T-cell (primary cell): ENCODE results near the gene FERMT1. TPM values are rescaled to one million over a fixed set of nuclear protein-coding genes. Genes with fewer than 3 reads are reported as not detected.

Experiments used
- ATAC-seq, 4 experiments: fragments of 200-7000 bp in 3 of 4; fragments of 150-1000 bp in 1 of 4; cut with Tn5 transposase; replicated peaks in 1 of 4; 1 replicate in 3 of 4; 2 replicates in 1 of 4; pipeline ENCODE4 v1.10.0; 2021; ENCODE audit warnings: moderate library complexity in 3 of 4, mild to moderate bottlenecking in 2 of 4, moderate number of reproducible peaks in 1 of 4
- CTCF ChIA-PET, 2 donors: fragments of 300-600 bp; sonication (Branson Sonifier 250); formaldehyde crosslinking; loops; one replicate each; lab custom pipeline; 2022; ENCODE audit warnings: antibody characterized with exemption in 2 of 2; lab: Charles Lee
- POLR2A ChIA-PET, 2 donors: fragments of 300-600 bp; sonication (Branson Sonifier 250); formaldehyde crosslinking; loops; one replicate each; lab custom pipeline; 2022; ENCODE audit warnings: antibody characterized with exemption in 2 of 2; lab: Charles Lee
- DNase-seq, 35 experiments: peaks; one replicate each; pipeline versions ENCODE4 v3.0.0 to v3.0.0-alpha.2; 2013 to 2023
- H3K27ac ChIP-seq: one replicate; pipeline ENCODE4 v1.5.1; 2013; ENCODE audit warnings: low read length
- H3K27me3 ChIP-seq, 2 experiments: replicated peaks in 1 of 2; 1 replicate in 1 of 2; 2 replicates in 1 of 2; pipeline versions ENCODE4 v1.6.1 to v1.7.0; 2013; ENCODE audit warnings: low read length in 1 of 2, mixed read lengths in 1 of 2; ENCODE audit not compliant: control insufficient read depth in 2 of 2, insufficient read depth in 2 of 2; ENCODE audit errors: extremely low read depth in 1 of 2
- H3K36me3 ChIP-seq, 2 donors: 1 replicate in 1 of 2; 2 replicates in 1 of 2; pipeline versions ENCODE4 v1.6.1 to v1.7.0; 2013; ENCODE audit warnings: low read length in 1 of 2; ENCODE audit not compliant: control insufficient read depth in 2 of 2, insufficient read depth in 1 of 2; ENCODE audit errors: extremely low read depth in 1 of 2
- H3K4me1 ChIP-seq, 2 experiments: 1 replicate in 1 of 2; 2 replicates in 1 of 2; pipeline versions ENCODE4 v1.6.1 to v1.7.0; 2013; ENCODE audit warnings: low read length in 2 of 2, mixed read lengths in 1 of 2; ENCODE audit not compliant: insufficient read depth in 2 of 2, control insufficient read depth in 1 of 2; ENCODE audit errors: extremely low read depth in 1 of 2
- H3K4me3 ChIP-seq, 2 donors: 1 replicate in 1 of 2; 2 replicates in 1 of 2; pipeline versions ENCODE4 v1.5.1 to v1.7.0; 2013; ENCODE audit warnings: mild to moderate bottlenecking in 2 of 2, low read length in 1 of 2, moderate library complexity in 1 of 2; ENCODE audit not compliant: control insufficient read depth in 1 of 2; ENCODE audit errors: extremely low read depth in 1 of 2
- H3K9me3 ChIP-seq: 2 replicates; pipeline ENCODE4 v1.7.0; 2013
- H3K27ac Mint-ChIP-seq, 2 donors: one replicate each; pipeline ENCODE4 v1.8.0; 2020 to 2021; ENCODE audit warnings: mild to moderate bottlenecking in 2 of 2, mixed read lengths in 2 of 2
- H3K27me3 Mint-ChIP-seq, 2 donors: one replicate each; pipeline ENCODE4 v1.8.0; 2021 to 2022; ENCODE audit warnings: mixed read lengths in 2 of 2
- H3K36me3 Mint-ChIP-seq: one replicate; pipeline ENCODE4 v1.8.0; 2021; ENCODE audit warnings: mixed read lengths
- H3K4me1 Mint-ChIP-seq, 3 donors: one replicate each; pipeline ENCODE4 v1.8.0; 2020 to 2022; ENCODE audit warnings: mixed read lengths in 3 of 3, mild to moderate bottlenecking in 1 of 3
- H3K4me3 Mint-ChIP-seq, 3 donors: one replicate each; pipeline ENCODE4 v1.8.0; 2020 to 2022; ENCODE audit warnings: mild to moderate bottlenecking in 3 of 3, mixed read lengths in 3 of 3, moderate library complexity in 3 of 3
- H3K9me3 Mint-ChIP-seq, 3 donors: one replicate each; pipeline ENCODE4 v1.8.0; 2020 to 2022; ENCODE audit warnings: mixed read lengths in 3 of 3
- WGBS: methylation state at CpG from one replicate; pipeline ENCODE4 v1.1.5; 2013; ENCODE audit warnings: missing lambda C conversion rate; ENCODE audit not compliant: insufficient coverage; 5-methylcytosine and 5-hydroxymethylcytosine counted together
- total RNA-seq, 35 experiments: library from RNA in 6 of 35; stranded (reverse) in 6 of 35; fragments of 120-200 nt in 1 of 35; gene quantifications; one replicate each; pipeline versions ENCODE4 v1.2.1 to v1.2.4 and lab custom pipeline; 2013 to 2026

The FERMT1 gene
- total RNA-seq, 5 donors from 2014 or later (not counting 1 experiment from before 2014, with no cell fraction given), result 0.20 to 0.22 TPM; not detected in 3

DNA sequence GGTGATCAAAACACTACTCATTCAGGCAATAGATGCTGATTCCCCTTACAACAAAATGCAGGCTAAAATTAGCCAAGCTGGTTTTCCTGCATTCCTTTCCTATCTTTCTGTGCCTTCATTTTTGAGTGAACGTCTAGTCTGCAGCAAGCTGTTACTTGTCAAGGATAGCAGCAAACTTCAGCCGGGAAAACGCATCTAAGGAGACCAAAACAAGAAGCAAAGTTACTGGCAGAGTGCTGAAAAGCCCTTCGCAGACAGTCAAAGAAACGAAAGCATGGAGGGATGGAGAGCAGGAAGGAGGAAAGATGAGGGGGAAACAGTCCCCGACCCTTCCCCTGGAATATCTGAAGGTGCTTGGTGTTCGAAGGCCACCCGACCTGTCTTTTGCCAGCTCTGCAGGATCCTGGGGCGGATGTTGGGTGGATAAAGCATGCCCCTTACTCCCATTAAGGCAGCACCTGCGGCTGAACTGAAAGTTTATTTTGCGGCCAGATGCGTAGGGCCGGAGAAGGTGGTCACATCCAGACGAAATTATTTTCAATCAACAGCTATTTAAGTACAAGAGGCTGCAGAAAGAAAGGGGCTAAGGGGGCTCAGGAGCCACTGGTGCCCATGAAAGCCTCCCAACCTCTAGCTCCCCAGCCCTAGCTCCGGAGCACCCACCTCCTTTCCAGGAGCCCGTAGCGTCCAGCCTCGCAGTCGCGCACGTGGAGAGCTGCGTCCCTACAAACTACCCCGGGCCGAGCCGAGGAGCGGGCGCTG is 538 bp downstream of the FERMT1 start:
- no peak for ATAC-seq
- Histone ChIP-seq H3K27me3 (peaks cover 13 to 24% of the 10 kb centered on the region in 2 experiments), H3K9me3 (no peaks in the 10 kb centered on the region), H3K4me1 (peaks cover 0 to 12% of the 10 kb centered on the region in 2 experiments), H3K4me3 (peak overlapping the region in 1 of 2 donors; percentile 47), H3K36me3 (no peaks in the 10 kb centered on the region), H3K27ac (no peak overlapping the region)
- Mint-ChIP-seq H3K36me3 (no peaks in the 10 kb centered on the region), H3K27ac (no peak overlapping the region), H3K4me1 (peaks cover 11 to 13% (median 11%) of the 10 kb centered on the region in 3 donors), H3K27me3 (peaks cover 33 to 49% of the 10 kb centered on the region in 2 donors), H3K9me3 (no peaks in the 10 kb centered on the region), H3K4me3 (peak overlapping the region in 2 of 3 donors; percentile 11 to 64)
- ChIA-PET POLR2A (no interaction called here), CTCF (interaction anchor here in 1 of 2 donors (0.6 kb wide), 1 partner anchor 17 kb away, joined by 3 read pairs; no protein-coding TSS in a partner anchor)
- WGBS, result 12% methylated on average over 21 of the region's 27 CpGs
- DNase-seq, result no peak

DNA sequence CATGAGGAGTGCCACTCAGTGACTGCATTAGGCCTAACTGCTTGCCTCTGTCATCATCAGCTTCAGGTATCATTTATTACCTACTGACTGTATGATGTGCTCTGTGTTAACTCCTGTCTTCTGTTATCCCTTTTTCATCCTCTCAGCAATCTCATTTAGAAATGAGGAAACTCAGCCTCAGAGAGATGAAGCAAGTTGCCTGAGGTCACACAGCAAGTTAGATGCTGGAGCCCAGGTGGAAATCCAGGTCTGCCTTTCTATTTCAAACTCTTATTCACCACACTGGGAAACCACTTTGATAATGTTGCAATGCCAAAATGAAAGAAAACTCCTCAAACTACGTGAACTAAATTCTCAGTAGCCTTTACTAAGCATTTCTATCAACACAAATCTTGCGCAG is 1.3 kb downstream of the FERMT1 start:
- no peak overlapping the region for H3K27ac Mint-ChIP-seq
- DNase-seq (no peak), ATAC-seq (no peak)
- WGBS, result 80% methylated on average over 1 of the region's 2 CpGs
- POLR2A ChIA-PET, result no interaction called here
- H3K36me3 Mint-ChIP-seq, result no peaks in the 10 kb centered on the region
- no peaks in the 10 kb centered on the region for H3K9me3 Mint-ChIP-seq
- no peaks in the 10 kb centered on the region for H3K36me3 ChIP-seq
- H3K4me3 ChIP-seq, result no peak overlapping the region
- H3K4me1 ChIP-seq, result peaks cover 0 to 12% of the 10 kb centered on the region in 2 experiments
- H3K4me3 Mint-ChIP-seq, result no peak overlapping the region
- peaks cover 13 to 24% of the 10 kb centered on the region in 2 experiments for H3K27me3 ChIP-seq
- peaks cover 11 to 13% (median 11%) of the 10 kb centered on the region in 3 donors for H3K4me1 Mint-ChIP-seq
- no peak overlapping the region for H3K27ac ChIP-seq
- H3K27me3 Mint-ChIP-seq, result peaks cover 31 to 47% of the 10 kb centered on the region in 2 donors
- H3K9me3 ChIP-seq, result no peaks in the 10 kb centered on the region
- CTCF ChIA-PET, result no interaction called here

DNA sequence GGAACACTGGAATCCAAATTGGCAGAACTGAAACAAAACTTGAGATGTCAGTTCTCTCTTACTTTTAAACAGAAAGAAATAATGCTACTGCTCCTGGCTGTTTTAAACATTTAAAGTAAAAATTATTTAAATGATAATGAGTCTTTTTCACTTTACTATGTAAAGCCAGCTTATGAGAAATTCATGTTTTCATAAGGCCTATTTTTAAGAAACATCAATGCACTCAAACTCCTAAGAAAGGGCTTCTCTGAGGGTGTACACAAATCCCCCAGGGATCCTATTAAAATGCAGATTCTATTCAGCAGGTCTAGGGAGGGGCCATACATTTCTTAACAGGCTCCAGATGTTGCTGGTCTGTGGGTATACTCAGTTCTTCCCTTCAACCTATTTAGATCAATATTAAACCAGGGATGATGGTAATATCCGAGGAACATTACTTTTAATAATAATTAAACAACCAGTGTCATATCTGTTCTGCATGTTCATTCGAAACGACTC is 2.3 kb downstream of the FERMT1 start:
- no peaks in the 10 kb centered on the region for H3K36me3 Mint-ChIP-seq
- no peaks in the 10 kb centered on the region for H3K36me3 ChIP-seq
- peaks cover 13 to 24% of the 10 kb centered on the region in 2 experiments for H3K27me3 ChIP-seq
- H3K4me3 Mint-ChIP-seq, result no peak overlapping the region
- H3K9me3 ChIP-seq, result no peaks in the 10 kb centered on the region
- H3K27ac Mint-ChIP-seq, result no peak overlapping the region
- DNase-seq, result no peak
- ATAC-seq, result no peak
- H3K9me3 Mint-ChIP-seq, result no peaks in the 10 kb centered on the region
- H3K27me3 Mint-ChIP-seq, result peaks cover 26 to 43% of the 10 kb centered on the region in 2 donors
- no CpG with 5 or more reads among the region's 3 CpGs for WGBS
- peaks cover 11 to 13% (median 11%) of the 10 kb centered on the region in 3 donors for H3K4me1 Mint-ChIP-seq
- ChIA-PET CTCF (interaction anchor here in 1 of 2 donors (0.6 kb wide), 1 partner anchor 1916 kb away, joined by 3 read pairs; no protein-coding TSS in a partner anchor), POLR2A (no interaction called here)
- peaks cover 0 to 12% of the 10 kb centered on the region in 2 experiments for H3K4me1 ChIP-seq
- H3K4me3 ChIP-seq, result no peak overlapping the region
- H3K27ac ChIP-seq, result no peak overlapping the region

DNA sequence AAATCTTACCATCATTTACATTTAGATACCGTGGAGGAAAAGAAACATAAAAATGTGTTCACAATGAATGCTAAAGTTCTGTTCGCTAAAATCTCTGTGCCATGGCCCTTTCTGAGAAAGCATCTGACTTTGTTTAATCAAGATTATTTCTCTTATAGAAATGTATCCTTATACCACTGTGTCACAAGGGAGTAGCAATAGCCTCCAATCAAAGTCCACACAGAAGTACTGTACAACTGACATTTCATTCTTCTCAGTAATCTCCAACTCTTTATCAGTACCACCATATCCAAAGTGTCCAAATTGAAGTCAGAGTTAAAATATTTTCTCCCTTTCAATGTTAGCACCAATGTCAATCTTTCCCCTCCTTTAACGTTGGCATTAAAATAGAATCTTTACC is 6.1 kb downstream of the FERMT1 start:
- WGBS, result no CpG with 5 or more reads among the region's 3 CpGs
- Mint-ChIP-seq H3K36me3 (no peaks in the 10 kb centered on the region), H3K27me3 (peaks cover 5 to 19% of the 10 kb centered on the region in 2 donors), H3K9me3 (peaks cover 5 to 20% (median 20%) of the 10 kb centered on the region in 3 donors), H3K4me3 (no peak overlapping the region), H3K4me1 (no peaks in the 10 kb centered on the region), H3K27ac (no peak overlapping the region)
- H3K27ac ChIP-seq, result no peak overlapping the region
- CTCF ChIA-PET, result no interaction called here
- no peak overlapping the region for H3K4me3 ChIP-seq
- DNase-seq (no peak), ATAC-seq (no peak)
- no peaks in the 10 kb centered on the region for H3K9me3 ChIP-seq
- POLR2A ChIA-PET, result no interaction called here
- peaks cover 6% of the 10 kb centered on the region in 2 experiments for H3K27me3 ChIP-seq
- H3K36me3 ChIP-seq, result no peaks in the 10 kb centered on the region
- no peaks in the 10 kb centered on the region for H3K4me1 ChIP-seq

DNA sequence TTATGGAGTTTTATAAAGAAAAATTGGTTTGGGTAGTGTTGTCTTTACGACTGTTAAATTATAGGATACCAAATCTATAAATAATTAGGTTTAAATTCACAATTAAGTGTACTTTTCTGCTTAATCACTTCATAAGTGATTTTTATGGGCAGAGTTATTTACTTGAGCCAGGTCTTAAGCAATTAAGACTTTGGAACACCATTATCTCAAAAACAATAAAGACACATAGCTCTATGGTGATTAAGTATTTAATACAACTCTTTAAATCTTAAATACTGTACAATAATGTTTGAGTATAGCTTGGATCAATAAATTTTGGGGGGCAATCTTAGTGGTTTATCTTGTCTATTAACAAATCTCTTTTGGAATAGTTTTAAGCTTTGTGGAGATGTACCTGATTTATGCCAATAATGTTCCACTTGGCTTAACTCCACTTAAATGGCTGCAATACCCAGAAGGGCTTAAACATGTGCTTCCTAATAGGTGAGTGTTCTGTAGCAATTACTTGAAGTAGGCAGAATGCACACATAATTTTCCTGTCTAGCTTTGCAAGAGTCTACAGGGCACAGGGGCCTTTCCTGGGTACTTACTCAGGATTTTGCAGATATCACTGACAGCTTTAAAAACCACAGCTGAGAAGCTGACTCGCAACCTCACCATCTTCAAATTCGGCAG is 7.5 kb downstream of the FERMT1 start:
- WGBS, result 80% methylated on average over 1 of the region's 3 CpGs
- no peak overlapping the region for H3K27ac Mint-ChIP-seq
- no peak overlapping the region for H3K4me3 Mint-ChIP-seq
- Histone ChIP-seq H3K27me3 (peaks cover 0 to 2% of the 10 kb centered on the region in 2 experiments), H3K4me3 (no peak overlapping the region), H3K4me1 (no peaks in the 10 kb centered on the region), H3K27ac (no peak overlapping the region), H3K36me3 (no peaks in the 10 kb centered on the region), H3K9me3 (no peaks in the 10 kb centered on the region)
- H3K4me1 Mint-ChIP-seq, result no peaks in the 10 kb centered on the region
- no peaks in the 10 kb centered on the region for H3K36me3 Mint-ChIP-seq
- ChIA-PET POLR2A (no interaction called here), CTCF (no interaction called here)
- DNase-seq, result no peak
- no peak for ATAC-seq
- H3K27me3 Mint-ChIP-seq, result peaks cover 0 to 9% of the 10 kb centered on the region in 2 donors
- H3K9me3 Mint-ChIP-seq, result peaks cover 5 to 20% (median 20%) of the 10 kb centered on the region in 3 donors

DNA sequence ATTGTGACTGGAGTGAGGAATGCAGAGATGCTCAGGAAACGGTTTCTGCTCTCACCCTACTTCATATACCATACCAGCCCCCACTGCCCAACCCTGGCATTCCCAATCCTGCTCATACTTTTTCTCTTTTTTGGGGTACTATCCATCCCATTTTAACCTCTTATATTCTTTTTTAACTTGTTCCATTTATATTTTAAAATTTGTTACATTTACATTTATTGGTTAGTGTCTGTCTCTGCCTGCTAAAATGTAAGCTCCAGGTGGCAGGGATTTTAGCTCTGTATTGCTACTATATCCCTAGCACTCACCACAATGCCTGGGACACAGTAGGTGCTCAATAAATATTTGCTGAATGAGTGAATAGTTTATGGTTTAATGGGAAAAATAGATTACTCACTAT is 8.1 kb downstream of the FERMT1 start:
- no peaks in the 10 kb centered on the region for H3K4me1 ChIP-seq
- DNase-seq (no peak), ATAC-seq (no peak)
- H3K27ac ChIP-seq, result no peak overlapping the region
- Mint-ChIP-seq H3K4me1 (no peaks in the 10 kb centered on the region), H3K27ac (no peak overlapping the region), H3K27me3 (peaks cover 0 to 11% of the 10 kb centered on the region in 2 donors), H3K4me3 (no peak overlapping the region), H3K9me3 (peaks cover 5 to 20% (median 20%) of the 10 kb centered on the region in 3 donors), H3K36me3 (no peaks in the 10 kb centered on the region)
- no peaks in the 10 kb centered on the region for H3K9me3 ChIP-seq
- CTCF ChIA-PET, result no interaction called here
- WGBS, result no CpG with 5 or more reads among the region's 1 CpG
- H3K27me3 ChIP-seq, result peaks cover 0 to 2% of the 10 kb centered on the region in 2 experiments
- no peak overlapping the region for H3K4me3 ChIP-seq
- POLR2A ChIA-PET, result no interaction called here
- H3K36me3 ChIP-seq, result no peaks in the 10 kb centered on the region
